Measurements from ENCODE around the gene ZNF385B.

The ZNF385B gene

GRCh38 chr2:179578171-179578916, 283.1 kb downstream of the ZNF385B start:
- DNase-seq = no peak

- DNase-seq = no peak
These were observed 287.3 kb downstream of the ZNF385B start for GRCh38 chr2:179574061-179574519.

DNA sequence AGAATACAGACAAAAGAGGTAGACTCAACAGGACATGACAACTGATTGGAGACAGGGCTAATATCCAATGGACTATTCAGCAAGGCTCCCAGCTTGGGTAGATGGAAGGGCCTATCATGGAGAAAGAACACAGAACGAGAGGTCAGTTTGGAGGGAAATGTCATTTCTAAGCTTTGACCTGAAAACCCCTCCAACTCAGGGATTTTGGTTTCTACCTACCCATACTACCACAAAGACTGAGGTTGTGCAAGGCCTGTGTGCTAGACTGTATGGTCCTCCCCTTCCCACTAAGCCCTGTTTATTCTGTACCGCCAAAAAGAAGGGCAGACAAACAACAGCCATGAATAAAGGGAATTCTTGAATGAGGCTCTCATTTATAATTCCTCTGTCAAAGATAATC, 288.9 kb downstream of the ZNF385B start:
- DNase-seq = no peak

DNA sequence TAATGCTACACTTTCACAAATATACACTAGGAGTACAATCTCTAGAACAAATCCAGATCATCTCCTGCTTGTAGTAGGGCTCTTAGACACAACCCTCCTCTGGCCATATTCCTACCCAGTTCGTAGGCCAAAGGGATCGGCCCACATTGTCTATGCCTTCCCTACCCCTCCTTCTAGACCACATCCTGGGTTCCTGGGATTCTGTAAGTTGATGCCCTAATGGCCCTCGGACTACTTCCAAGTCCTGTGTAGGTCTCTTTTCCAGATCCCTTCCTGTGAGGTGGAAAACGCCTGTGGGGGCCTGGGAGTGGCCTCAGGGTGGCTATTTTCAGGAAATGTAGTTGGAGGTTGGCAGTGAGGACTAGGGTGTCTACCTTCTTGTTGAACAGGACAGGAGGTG, 289.7 kb downstream of the ZNF385B start:
- DNase-seq = no peak

- no peak for DNase-seq
These were observed 290.2 kb downstream of the ZNF385B start for GRCh38 chr2:179571252-179571651.

GRCh38 chr2:179569831-179570233, 291.6 kb downstream of the ZNF385B start:
- peak; percentile 49 for DNase-seq

- no peak for DNase-seq
These were observed 295.6 kb downstream of the ZNF385B start for GRCh38 chr2:179565807-179566206.

DNA sequence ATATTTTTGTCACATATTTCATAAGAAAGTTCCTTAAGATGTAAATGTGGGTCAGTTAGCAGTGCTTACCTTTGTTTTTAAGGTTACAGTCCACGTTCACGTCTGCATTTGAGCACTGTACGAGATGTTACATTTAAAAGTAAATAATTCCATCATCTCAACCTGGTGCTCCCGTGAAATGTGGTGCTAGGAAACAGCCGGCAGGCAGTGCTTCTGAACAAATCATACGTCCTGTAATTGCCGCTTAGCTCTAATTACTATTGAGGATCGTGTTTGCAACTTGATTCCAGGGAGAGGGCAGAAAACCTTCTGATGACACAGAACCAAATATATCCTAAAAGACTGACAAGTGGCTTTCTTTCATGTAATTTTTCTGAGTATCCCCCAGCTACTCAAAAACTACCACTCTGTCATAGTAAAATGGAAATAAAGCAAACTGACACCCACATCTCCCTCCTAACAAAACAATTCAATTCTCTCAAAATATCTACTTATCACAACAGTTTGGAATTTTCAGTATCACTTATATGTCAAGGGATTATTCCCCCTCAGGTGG, 299.0 kb downstream of the ZNF385B start:
- DNase-seq = no peak

GRCh38 chr2:179561702-179562101, 299.7 kb downstream of the ZNF385B start:
- no peak for DNase-seq

- no peak for DNase-seq
These were observed 301.1 kb downstream of the ZNF385B start for GRCh38 chr2:179560257-179560735.

GRCh38 chr2:179559108-179559806, 302.2 kb downstream of the ZNF385B start:
- no peak for DNase-seq

GRCh38 chr2:179558010-179558934, 303.1 kb downstream of the ZNF385B start:
- no peak for DNase-seq

DNA sequence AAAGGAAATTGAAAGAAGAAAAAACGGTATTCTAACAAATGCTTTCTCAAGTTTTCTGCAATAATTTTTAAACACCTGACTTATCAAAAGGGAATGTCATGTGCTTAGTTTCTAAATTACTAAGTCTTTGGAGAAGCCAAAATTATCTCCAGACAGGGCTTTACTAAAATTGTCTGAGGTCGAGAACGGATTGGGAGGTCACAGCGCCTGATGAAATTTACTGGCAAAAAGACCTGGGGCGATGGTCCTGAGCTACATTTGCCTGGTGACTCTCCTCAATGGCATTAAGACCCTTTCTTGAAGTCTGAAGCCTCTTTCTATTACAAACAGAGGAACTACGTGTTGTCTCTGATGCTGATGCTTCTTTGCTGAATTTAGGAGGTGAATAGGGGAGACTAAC, 305.0 kb downstream of the ZNF385B start:
- no peak for DNase-seq

- DNase-seq = no peak
These were observed 305.6 kb downstream of the ZNF385B start for GRCh38 chr2:179555691-179556283.

DNA sequence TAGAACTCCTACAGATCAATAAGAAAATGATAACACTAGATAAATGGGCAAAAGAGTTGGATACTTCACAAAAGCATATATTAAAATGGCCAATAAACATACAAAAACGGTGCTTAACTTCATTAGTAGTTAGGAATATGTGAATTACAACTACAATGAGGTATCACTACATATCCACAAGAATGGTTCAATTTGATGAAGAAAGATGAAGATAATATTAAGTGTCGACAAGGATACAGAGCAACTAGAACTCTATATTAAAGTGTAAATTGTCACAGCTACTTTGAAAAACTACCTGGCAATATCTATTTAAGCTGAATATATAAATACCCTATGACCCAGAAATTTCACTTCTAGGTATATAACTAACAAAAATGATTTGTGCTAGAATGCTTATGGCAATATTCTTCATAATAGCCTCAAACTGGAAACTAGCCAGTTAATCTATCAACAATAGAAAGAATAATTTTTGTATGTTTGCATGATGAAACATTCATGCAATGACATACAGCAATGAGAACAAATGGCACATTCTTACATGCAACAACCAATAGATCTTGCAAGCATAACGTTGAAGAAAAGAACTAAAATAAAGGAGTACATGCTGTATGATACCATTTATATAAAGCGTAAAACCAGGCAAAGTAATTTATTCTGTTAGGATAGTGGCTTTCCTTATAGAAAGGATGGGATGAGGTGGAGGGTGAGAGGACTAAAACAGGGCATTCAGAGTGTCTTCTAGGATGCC, 306.6 kb downstream of the ZNF385B start:
- no peak for DNase-seq

DNA sequence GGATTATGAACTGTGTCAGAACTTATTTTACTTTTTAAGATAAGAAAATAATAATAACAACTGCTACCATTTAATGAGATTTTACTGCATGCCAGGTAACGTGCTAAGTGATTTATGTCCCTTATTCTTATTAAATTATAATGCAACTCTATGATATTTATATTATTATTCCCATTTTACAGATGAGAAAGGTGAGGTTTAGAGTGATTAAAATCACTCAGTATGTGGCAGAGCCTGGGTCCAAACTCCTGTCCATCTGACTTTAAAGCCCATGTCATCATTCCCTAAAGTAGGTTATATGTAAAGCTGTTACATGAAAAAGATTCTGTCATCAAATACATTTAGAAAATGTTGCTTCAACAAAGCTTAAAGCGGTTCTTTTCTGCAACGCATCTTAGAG, 308.0 kb downstream of the ZNF385B start:
- DNase-seq = no peak

DNA sequence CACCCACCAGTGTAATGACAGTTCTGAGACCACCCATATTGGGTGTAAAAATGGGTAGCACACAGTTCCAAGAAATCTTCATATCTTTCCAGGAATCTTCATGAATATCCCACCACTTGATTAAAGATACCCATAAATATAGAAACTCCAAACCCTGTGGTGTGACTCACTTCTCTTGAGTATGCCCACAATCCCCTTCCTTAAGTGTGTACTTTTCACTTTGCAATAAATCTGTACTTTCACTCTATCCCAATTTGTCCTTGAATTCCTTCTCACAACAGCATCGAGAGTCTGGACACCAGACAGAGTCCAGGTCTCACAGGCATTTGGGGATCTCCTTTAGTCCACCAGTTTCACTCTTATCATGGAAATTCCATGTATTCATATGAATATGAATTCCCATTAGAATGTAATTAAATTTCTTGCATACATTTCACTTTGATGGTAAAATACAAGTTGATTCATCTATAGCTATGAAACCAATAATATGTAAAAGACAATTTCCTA, 309.8 kb downstream of the ZNF385B start:
- no peak for DNase-seq

DNA sequence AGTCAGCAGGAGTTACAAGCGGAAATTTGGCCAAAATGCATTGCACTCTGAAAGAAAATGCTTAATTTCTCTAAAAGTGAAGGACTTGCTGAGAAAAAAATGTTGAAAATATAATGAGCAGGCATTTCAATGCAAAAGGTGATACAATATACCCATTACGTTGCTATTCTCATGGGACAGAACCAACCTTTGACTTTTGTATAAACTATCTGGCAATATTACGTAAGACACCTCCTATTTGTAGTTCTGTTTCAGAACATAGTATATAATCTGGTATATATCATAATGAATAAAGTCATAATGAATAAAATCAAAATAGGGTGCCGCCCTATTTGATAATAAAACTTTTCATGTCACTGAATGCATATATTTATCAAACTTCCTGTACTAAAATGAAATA, 310.6 kb downstream of the ZNF385B start:
- DNase-seq = no peak

DNA sequence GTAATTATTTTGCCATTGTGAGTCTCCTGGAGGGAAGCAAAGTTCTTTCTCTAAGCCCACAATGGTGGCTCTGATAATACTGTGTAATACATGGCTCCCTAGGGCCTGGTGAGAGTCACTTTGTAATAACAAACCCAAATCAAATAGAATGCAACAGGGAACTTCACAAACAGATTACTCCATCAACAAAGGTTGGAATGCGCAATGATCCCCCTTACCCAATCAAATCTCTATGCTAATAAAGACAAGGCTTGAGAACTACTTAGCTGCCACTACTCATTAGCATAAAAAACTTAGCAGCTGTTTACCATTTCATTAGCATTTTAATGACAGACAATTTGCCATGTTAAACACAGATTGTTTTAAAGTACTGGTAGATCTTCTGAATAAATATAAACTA, 311.2 kb downstream of the ZNF385B start:
- DNase-seq = no peak

- DNase-seq = no peak
These were observed 314.8 kb downstream of the ZNF385B start for GRCh38 chr2:179546656-179547055.

- DNase-seq = no peak
These were observed 316.4 kb downstream of the ZNF385B start for GRCh38 chr2:179545024-179545423.

Measured in EL (cell line).